IMR-90 (cell line): Measurements from ENCODE around the gene BEGAIN. TPM values are rescaled to one million over a fixed set of nuclear protein-coding genes. Genes with fewer than 3 reads are reported as not detected.

ENCODE experiments used
- ATAC-seq: fragments of 200-7000 bp; cut with Tn5 transposase; 2 replicates; pipeline ENCODE4 v1.9.1; 2020; ENCODE audit warnings: low read depth, mild to moderate bottlenecking, moderate library complexity
- BruUV-seq: library from RNA; stranded (reverse); fragments of 400-500 nt; replicated peaks from 2 replicates; lab custom pipeline; 2021; lab: Mats Ljungman, UMichigan
- CTCF ChIA-PET: fragments of 300-600 bp; formaldehyde crosslinking; extraction: SDS; loops from one replicate; lab custom pipeline; 2021; ENCODE audit warnings: antibody characterized with exemption; lab: Yijun Ruan, JAX
- POLR2A ChIA-PET: fragments of 300-600 bp; sonication (Branson Sonifier 250); formaldehyde crosslinking; loops from one replicate; lab custom pipeline; 2022; ENCODE audit warnings: antibody characterized with exemption; ENCODE audit not compliant: unreplicated experiment; lab: Charles Lee
- DNase-seq: peaks from one replicate; pipeline ENCODE4 v3.0.0; 2013
- H2AFZ ChIP-seq: replicated peaks from 2 replicates; pipeline ENCODE3; 2013; ENCODE audit warnings: low read length, mild to moderate bottlenecking; ENCODE audit not compliant: poor library complexity
- H2AK5ac ChIP-seq: 2 replicates; pipeline ENCODE4 v1.6.1; 2013; ENCODE audit warnings: low read depth, low read length, inconsistent platforms
- H2AK9ac ChIP-seq: replicated peaks from 2 replicates; pipeline ENCODE3; 2013; ENCODE audit warnings: mild to moderate bottlenecking, low read depth, low read length, moderate library complexity; ENCODE audit not compliant: poor library complexity
- H2BK120ac ChIP-seq: 2 replicates; pipeline ENCODE4 v1.6.1; 2013; ENCODE audit warnings: low read depth, low read length, inconsistent platforms
- H2BK15ac ChIP-seq: 3 replicates; pipeline ENCODE4 v1.6.1; 2013; ENCODE audit warnings: low read depth, low read length, inconsistent platforms
- H2BK20ac ChIP-seq: 2 replicates; pipeline ENCODE4 v1.6.1; 2013; ENCODE audit warnings: low read depth, mild to moderate bottlenecking, inconsistent platforms, low read length, moderate library complexity
- H2BK5ac ChIP-seq: 2 replicates; pipeline ENCODE4 v1.6.1; 2013; ENCODE audit warnings: mild to moderate bottlenecking, low read depth, low read length, inconsistent platforms; ENCODE audit not compliant: poor library complexity, severe bottlenecking
- H3K14ac ChIP-seq: replicated peaks from 2 replicates; pipeline ENCODE4 v1.6.1; 2013; ENCODE audit warnings: low read depth, low read length, inconsistent platforms
- H3K18ac ChIP-seq: 2 replicates; pipeline ENCODE4 v1.6.1; 2013; ENCODE audit warnings: low read depth, low read length, control low read depth
- H3K23ac ChIP-seq: 2 replicates; pipeline ENCODE4 v1.6.1; 2013; ENCODE audit warnings: low read depth, low read length, inconsistent platforms
- H3K27ac ChIP-seq: 2 replicates; pipeline ENCODE4 v1.5.1; 2013; ENCODE audit warnings: mild to moderate bottlenecking, control low read depth, low read length; ENCODE audit not compliant: insufficient read depth
- H3K27me3 ChIP-seq: 2 replicates; pipeline ENCODE4 v1.6.1; 2013; ENCODE audit warnings: low read length; ENCODE audit not compliant: control insufficient read depth, insufficient read depth
- H3K36me3 ChIP-seq: 2 replicates; pipeline ENCODE4 v1.6.1; 2013; ENCODE audit warnings: low read length, mixed read lengths; ENCODE audit not compliant: control insufficient read depth, insufficient read depth
- H3K4ac ChIP-seq: 2 replicates; pipeline ENCODE4 v1.6.1; 2013; ENCODE audit warnings: low read depth, low read length, inconsistent platforms
- H3K4me1 ChIP-seq: 2 replicates; pipeline ENCODE4 v1.6.1; 2013; ENCODE audit warnings: low read length, mixed read lengths; ENCODE audit not compliant: control insufficient read depth, insufficient read depth
- H3K4me2 ChIP-seq: 2 replicates; pipeline ENCODE4 v1.6.1; 2013; ENCODE audit warnings: low read depth, mild to moderate bottlenecking, control low read depth, low read length, moderate library complexity
- H3K4me3 ChIP-seq: 2 replicates; pipeline ENCODE4 v1.5.1; 2013; ENCODE audit warnings: low read depth, mild to moderate bottlenecking, control low read depth, low read length, moderate library complexity; ENCODE audit not compliant: insufficient read depth
- H3K56ac ChIP-seq: 2 replicates; pipeline ENCODE4 v1.6.1; 2013; ENCODE audit warnings: low read length, inconsistent platforms; ENCODE audit not compliant: insufficient read depth; ENCODE audit errors: extremely low read depth
- H3K79me1 ChIP-seq, 2 experiments: 2 replicates each; pipeline ENCODE4 v1.6.1; 2013; ENCODE audit warnings: low read length in 2 of 2, inconsistent platforms in 1 of 2, low read depth in 1 of 2
- H3K9ac ChIP-seq: 2 replicates; pipeline ENCODE4 v1.6.1; 2013; ENCODE audit warnings: low read depth, low read length, control low read depth
- H3K9me1 ChIP-seq: 2 replicates; pipeline ENCODE4 v1.6.1; 2013; ENCODE audit warnings: low read length, inconsistent platforms; ENCODE audit not compliant: insufficient read depth
- H3K9me3 ChIP-seq: 2 replicates; pipeline ENCODE4 v1.6.1; 2013; ENCODE audit warnings: low read length; ENCODE audit not compliant: control insufficient read depth, insufficient read depth
- H4K20me1 ChIP-seq: 2 replicates; pipeline ENCODE4 v1.6.1; 2013; ENCODE audit warnings: low read length, inconsistent platforms; ENCODE audit not compliant: insufficient read depth
- H4K5ac ChIP-seq: 2 replicates; pipeline ENCODE4 v1.6.1; 2013; ENCODE audit warnings: mild to moderate bottlenecking, low read depth, low read length, control low read depth
- H4K8ac ChIP-seq, 2 experiments: 2 replicates each; pipeline ENCODE4 v1.6.1; 2013; ENCODE audit warnings: low read depth in 2 of 2, low read length in 2 of 2, control low read depth in 1 of 2, inconsistent platforms in 1 of 2
- H4K91ac ChIP-seq: 2 replicates; pipeline ENCODE4 v1.6.1; 2013; ENCODE audit warnings: low read depth, low read length, inconsistent platforms; ENCODE audit not compliant: insufficient read depth
- CEBPB ChIP-seq: IDR thresholded peaks from 2 replicates; pipeline ENCODE4 v1.6.1; 2012; ENCODE audit warnings: low read depth, low read length, improper control_type of control experiment
- CHD1 ChIP-seq: IDR thresholded peaks from 2 replicates; pipeline ENCODE4 v1.6.1; 2012; ENCODE audit warnings: low read depth, low read length, improper control_type of control experiment
- FOS ChIP-seq: fragments of 150-350 bp; IDR thresholded peaks from 2 replicates; pipeline ENCODE4 v1.6.1; 2016; ENCODE audit warnings: low read depth, low read length
- MAFK ChIP-seq: IDR thresholded peaks from 2 replicates; pipeline ENCODE4 v1.6.1; 2012; ENCODE audit warnings: low read depth, low read length, improper control_type of control experiment
- MAZ ChIP-seq: IDR thresholded peaks from 2 replicates; pipeline ENCODE4 v1.6.1; 2012; ENCODE audit warnings: low read depth, mild to moderate bottlenecking, low read length, improper control_type of control experiment, moderate library complexity, borderline replicate concordance
- MXI1 ChIP-seq: IDR thresholded peaks from 2 replicates; pipeline ENCODE4 v1.6.1; 2012; ENCODE audit warnings: low read depth, mild to moderate bottlenecking, low read length, moderate library complexity, borderline replicate concordance
- NFE2L2 ChIP-seq: fragments of 150-350 bp; IDR thresholded peaks from 2 replicates; pipeline ENCODE4 v1.6.1; 2016; ENCODE audit warnings: low read depth, mild to moderate bottlenecking, low read length
- RCOR1 ChIP-seq: IDR thresholded peaks from 2 replicates; pipeline ENCODE4 v1.6.1; 2012; ENCODE audit warnings: mild to moderate bottlenecking, low read length, improper control_type of control experiment; ENCODE audit not compliant: insufficient replicate concordance
- WGBS, 2 experiments: methylation state at CpG; one replicate each; pipeline versions ENCODE4 v1.1.5 to v1.1.7; 2013; ENCODE audit warnings: missing lambda C conversion rate in 2 of 2; ENCODE audit not compliant: insufficient read length in 1 of 2; ENCODE audit errors: extremely low coverage in 2 of 2; 5-methylcytosine and 5-hydroxymethylcytosine counted together
- dilution Hi-C: fragments of 300-500 bp; cut with HindIII; formaldehyde crosslinking; loops from one replicate; pipeline ENCODE4 v1.14.3; 2018; ENCODE audit warnings: low sequenced_read_pairs; ENCODE audit not compliant: unreplicated experiment
- in situ Hi-C: fragments of 300-500 bp; cut with MboI; formaldehyde crosslinking; loops from 3 replicates; pipeline ENCODE4 v1.14.3; 2019; ENCODE audit warnings: low sequenced_read_pairs, inconsistent platforms, mixed read lengths
- intact Hi-C: fragments of 100-400 bp; cut with micrococcal nuclease; formaldehyde crosslinking; loops from 2 replicates; pipeline ENCODE4 v1.10.0; 2022
- polyA plus RNA-seq, 3 experiments: library from polyadenylated mRNA; depleted of rRNA; stranded (reverse); fragments of >200 nt; gene quantifications; 2 replicates each; pipeline ENCODE4 v1.2.3, GENCODE V29; 2012; ENCODE audit warnings: low replicate concordance in 1 of 3
- total RNA-seq: library from RNA; depleted of rRNA; stranded (reverse); fragments of >200 nt; gene quantifications from 2 replicates; pipeline ENCODE4 v1.2.3, GENCODE V29; 2012
- TF ChIP-seq, protein P1 (sequence below): fragments of 150-350 bp; IDR thresholded peaks from 2 replicates; pipeline ENCODE4 v1.6.1; 2017; ENCODE audit warnings: mild to moderate bottlenecking, antibody characterized with exemption, low read length, low read depth
- TF ChIP-seq, protein P2 (sequence below): fragments of 150-350 bp; IDR thresholded peaks from 2 replicates; pipeline ENCODE4 v1.6.1; 2016; ENCODE audit warnings: low read depth, mild to moderate bottlenecking, low read length, moderate library complexity, borderline replicate concordance
- TF ChIP-seq, protein P3 (sequence below): conservative IDR thresholded peaks from 2 replicates; pipeline ENCODE4 v1.5.1; 2012; ENCODE audit warnings: mild to moderate bottlenecking, low read depth, low read length, improper control_type of control experiment

Gene BEGAIN
- total and polyA plus RNA-seq, 2 of the 4 experiments (the other 2 are of a cell fraction): 0.18 to 0.99 TPM

DNA sequence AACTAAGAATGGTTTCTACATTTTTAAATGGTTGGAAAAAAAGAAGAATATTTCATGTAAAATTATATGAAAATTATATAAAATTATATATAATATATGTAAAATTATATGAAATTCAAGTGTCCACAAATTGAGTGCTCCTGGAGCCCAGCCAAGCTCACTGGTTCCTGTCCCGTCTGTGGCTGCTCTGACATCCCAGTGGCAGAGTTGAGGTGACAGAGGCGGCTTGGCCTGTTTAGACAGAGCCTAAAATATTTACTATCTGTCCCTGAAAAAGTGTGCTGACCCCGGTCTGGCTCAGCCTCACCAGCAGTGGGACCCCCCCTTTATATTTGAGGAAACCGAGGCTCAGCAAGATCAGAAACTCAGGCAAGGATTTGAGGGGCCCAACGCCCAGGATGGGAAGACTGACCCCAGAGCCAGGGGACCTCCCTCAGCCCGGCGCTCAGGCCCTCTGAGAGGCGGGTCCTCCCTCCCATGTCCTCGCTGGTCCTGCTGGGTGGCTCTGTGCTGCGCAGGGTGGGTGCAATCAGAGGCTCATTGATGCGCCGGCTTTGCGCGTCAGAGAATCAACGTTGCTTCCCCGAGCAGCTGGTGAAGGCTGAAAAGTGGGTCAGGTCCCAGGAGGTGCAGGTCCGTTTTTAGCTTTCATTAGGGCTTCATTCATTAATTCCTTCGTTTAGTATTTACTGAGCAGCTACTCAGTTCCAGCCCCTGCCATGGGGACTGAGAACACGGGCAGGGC, 21.5 kb upstream of the BEGAIN start:
- no peak for DNase-seq
- no peak overlapping the region for H3K27ac ChIP-seq
- ATAC-seq: no peak
- no peaks in the 10 kb centered on the region for H3K9me1 ChIP-seq
- peaks cover 16% of the 10 kb centered on the region; the same call in 1 of the 2 replicates for H3K27me3 ChIP-seq
- H3K23ac ChIP-seq: no peak overlapping the region
- H2BK15ac ChIP-seq: no peak overlapping the region
- TF ChIP-seq, protein P1, sequence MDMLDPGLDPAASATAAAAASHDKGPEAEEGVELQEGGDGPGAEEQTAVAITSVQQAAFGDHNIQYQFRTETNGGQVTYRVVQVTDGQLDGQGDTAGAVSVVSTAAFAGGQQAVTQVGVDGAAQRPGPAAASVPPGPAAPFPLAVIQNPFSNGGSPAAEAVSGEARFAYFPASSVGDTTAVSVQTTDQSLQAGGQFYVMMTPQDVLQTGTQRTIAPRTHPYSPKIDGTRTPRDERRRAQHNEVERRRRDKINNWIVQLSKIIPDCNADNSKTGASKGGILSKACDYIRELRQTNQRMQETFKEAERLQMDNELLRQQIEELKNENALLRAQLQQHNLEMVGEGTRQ: no peak
- TF ChIP-seq FOS (no peak), CHD1 (no peak), RCOR1 (no peak), MAFK (no peak), MAZ (no peak), CEBPB (no peak), MXI1 (no peak), NFE2L2 (no peak)
- TF ChIP-seq, protein P2, sequence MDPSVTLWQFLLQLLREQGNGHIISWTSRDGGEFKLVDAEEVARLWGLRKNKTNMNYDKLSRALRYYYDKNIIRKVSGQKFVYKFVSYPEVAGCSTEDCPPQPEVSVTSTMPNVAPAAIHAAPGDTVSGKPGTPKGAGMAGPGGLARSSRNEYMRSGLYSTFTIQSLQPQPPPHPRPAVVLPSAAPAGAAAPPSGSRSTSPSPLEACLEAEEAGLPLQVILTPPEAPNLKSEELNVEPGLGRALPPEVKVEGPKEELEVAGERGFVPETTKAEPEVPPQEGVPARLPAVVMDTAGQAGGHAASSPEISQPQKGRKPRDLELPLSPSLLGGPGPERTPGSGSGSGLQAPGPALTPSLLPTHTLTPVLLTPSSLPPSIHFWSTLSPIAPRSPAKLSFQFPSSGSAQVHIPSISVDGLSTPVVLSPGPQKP: no peak
- TF ChIP-seq, protein P3, sequence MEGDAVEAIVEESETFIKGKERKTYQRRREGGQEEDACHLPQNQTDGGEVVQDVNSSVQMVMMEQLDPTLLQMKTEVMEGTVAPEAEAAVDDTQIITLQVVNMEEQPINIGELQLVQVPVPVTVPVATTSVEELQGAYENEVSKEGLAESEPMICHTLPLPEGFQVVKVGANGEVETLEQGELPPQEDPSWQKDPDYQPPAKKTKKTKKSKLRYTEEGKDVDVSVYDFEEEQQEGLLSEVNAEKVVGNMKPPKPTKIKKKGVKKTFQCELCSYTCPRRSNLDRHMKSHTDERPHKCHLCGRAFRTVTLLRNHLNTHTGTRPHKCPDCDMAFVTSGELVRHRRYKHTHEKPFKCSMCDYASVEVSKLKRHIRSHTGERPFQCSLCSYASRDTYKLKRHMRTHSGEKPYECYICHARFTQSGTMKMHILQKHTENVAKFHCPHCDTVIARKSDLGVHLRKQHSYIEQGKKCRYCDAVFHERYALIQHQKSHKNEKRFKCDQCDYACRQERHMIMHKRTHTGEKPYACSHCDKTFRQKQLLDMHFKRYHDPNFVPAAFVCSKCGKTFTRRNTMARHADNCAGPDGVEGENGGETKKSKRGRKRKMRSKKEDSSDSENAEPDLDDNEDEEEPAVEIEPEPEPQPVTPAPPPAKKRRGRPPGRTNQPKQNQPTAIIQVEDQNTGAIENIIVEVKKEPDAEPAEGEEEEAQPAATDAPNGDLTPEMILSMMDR: no peak
- intact Hi-C loops (no loop called here), dilution Hi-C loops (no loop called here), in situ Hi-C loops (no loop called here)
- no peak overlapping the region for H2BK120ac ChIP-seq
- no peak overlapping the region for H3K4me2 ChIP-seq
- ChIA-PET POLR2A (no interaction called here), CTCF (no interaction called here)
- no peak overlapping the region for H2AK9ac ChIP-seq
- WGBS, 2 experiments: 42% methylated on average over 2 of the region's 19 CpGs; no CpG with 5 or more reads in 1 of the 2 experiments
- BruUV-seq: no TSS peak
- no peak overlapping the region for H2BK20ac ChIP-seq
- no peak overlapping the region for H3K56ac ChIP-seq
- no peaks in the 10 kb centered on the region for H3K79me1 ChIP-seq
- H2AK5ac ChIP-seq: no peak overlapping the region
- H3K36me3 ChIP-seq: no peaks in the 10 kb centered on the region
- no peak overlapping the region for H3K18ac ChIP-seq
- no peak overlapping the region for H3K9ac ChIP-seq
- no peak overlapping the region for H3K4ac ChIP-seq
- no peaks in the 10 kb centered on the region for H3K4me1 ChIP-seq
- no peak overlapping the region for H2BK5ac ChIP-seq
- H2AFZ ChIP-seq: no peak overlapping the region
- no peak overlapping the region for H3K14ac ChIP-seq
- H3K4me3 ChIP-seq: no peak overlapping the region
- no peak overlapping the region for H4K91ac ChIP-seq
- H4K20me1 ChIP-seq: no peaks in the 10 kb centered on the region
- H3K9me3 ChIP-seq: no peaks in the 10 kb centered on the region
- no peak overlapping the region for H4K5ac ChIP-seq
- H4K8ac ChIP-seq: no peak overlapping the region
